ENCODE results near the gene VIPAS39. TPM values are rescaled to one million over a fixed set of nuclear protein-coding genes. Genes with fewer than 3 reads are reported as not detected.

Gene VIPAS39
- total RNA-seq, 1 donor from 2014 or later: 29.6 TPM

DNA sequence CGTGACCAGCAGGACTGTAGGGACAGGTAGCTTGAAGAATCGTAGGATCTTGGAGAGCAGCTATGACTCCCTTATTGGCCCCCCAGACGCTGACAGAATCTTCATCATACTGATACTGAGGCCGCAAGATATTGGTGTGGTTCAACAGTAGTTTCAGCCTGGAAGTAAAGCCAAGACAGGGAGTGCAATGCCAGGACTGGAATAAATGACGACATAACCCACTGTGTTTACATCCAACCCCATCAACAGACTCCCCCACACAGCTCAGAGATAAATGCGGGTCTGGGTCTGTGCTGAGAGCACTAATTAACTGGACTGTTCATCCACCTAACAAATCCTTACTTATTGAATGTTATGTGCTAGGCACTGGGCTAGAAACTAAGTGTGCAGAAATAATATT, 50.7 kb downstream of the VIPAS39 start:
- DNase-seq (ENCODE audit: extremely low read depth, low read depth, low spot score): no peak

DNA sequence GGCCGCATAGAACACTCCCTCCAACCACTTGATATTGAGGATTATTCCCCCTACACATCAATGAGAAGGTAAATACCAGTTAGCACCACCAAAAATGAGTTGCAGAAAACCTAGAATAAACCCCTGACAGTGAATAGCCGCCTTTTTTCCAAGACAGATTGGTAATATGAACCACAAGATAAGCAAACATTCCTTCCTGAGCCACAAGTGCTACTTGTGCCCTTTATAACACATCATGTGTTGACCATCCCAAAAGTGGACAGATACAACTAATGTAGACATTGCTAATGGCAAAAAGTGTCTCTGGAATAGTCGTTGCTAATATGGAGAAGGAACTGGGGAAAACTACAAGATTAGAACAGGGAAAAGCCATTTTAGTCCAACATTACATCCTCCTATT, 51.3 kb downstream of the VIPAS39 start:
- DNase-seq (ENCODE audit: extremely low read depth, low read depth, low spot score): no peak

DNA sequence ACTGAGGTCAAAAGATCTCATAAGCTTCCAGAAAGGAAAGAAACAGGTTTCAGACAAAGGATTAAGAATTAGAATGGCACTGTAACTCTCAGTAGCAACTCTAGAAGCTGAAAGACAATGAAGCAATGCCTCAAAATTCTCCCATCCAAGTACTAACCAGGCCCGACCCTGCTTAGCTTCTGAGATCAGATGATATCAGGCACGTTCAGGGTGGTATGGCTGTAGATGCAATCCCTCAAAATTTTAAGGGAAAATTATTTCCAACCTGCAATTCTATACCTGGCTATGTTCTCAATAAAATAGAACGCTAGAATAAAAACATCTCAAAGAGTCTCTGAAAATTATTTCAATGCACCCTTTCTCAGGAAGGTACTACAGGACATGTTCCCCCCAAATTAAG, 53.6 kb downstream of the VIPAS39 start:
- DNase-seq (ENCODE audit: extremely low read depth, low read depth, low spot score): no peak

DNA sequence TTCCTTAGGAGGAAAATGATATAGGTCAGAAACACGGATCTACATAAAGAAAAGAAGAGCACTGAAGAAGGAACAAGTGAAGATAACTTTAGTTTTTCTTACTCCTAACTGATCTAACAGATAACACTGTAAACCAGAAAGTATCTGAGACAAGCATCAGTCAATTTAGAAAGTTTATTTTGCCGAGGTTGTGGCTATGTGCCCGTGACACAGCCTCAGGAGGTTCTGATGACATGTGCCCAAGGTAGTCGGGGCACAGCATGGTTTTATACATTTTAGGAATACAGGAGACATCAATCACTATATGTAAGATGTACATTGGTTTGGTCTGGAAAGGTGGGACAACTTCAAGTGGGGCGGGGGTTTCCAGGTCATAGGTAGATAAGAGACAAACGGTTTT, 57.2 kb downstream of the VIPAS39 start:
- no peak for DNase-seq (ENCODE audit: extremely low read depth, low read depth, low spot score)

DNA sequence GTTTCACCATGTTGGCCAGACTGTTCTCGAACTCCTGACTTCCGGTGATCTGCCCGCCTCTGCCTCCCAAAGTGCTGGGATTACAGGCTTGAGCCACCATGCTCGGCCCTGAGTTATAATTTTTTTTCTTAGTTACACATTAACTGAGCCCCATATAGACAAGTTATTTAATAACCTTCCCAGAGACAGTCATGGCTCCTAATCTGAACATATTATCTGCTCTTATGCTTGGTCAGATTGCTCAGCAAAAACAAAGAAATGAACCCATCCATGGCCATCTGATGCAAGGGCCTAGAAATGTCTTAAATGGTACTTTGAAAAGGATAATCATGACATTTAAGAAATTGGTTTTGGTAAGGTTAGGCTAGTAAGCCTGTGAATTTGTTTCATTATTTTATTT, 67.2 kb downstream of the VIPAS39 start:
- no peak for DNase-seq (ENCODE audit: extremely low read depth, low read depth, low spot score)

DNA sequence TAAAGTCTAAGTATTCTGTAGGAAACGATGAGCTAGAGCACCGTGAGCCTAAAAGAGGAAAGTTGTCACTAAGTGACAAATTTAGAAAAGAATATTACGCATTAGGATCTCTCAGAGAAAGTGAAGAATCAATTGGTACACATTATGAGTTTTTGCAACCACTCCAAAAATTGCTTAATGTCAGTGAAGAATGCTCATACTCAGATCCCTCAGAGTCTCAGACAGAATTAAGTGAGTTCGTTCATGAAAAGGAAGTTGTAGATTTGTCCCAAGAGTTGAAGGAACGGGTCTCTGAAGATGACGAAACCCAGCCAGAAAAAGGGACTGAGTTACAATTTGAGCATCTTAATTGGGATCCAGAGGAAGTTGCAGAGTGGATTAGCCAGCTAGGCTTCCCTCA, 78.7 kb downstream of the VIPAS39 start:
- no peak for DNase-seq (ENCODE audit: extremely low read depth, low read depth, low spot score)

DNA sequence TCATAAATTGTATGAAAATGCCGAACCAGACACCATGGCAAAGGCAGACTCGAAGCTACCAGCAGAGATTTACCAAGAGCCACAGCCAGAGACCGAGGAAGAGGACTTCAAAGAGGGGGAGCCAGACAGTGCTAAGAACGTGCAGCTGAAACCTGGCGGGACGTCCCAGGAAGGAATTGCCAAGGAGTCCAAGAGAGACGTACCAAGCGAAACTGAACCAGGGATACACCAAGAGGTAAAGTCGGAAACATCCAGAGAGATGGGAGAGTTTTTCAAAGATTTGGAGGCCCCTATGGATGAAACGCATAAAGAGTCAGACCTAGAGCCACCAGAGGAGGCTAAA, 79.9 kb downstream of the VIPAS39 start:
- no peak for DNase-seq (ENCODE audit: extremely low read depth, low read depth, low spot score)

DNA sequence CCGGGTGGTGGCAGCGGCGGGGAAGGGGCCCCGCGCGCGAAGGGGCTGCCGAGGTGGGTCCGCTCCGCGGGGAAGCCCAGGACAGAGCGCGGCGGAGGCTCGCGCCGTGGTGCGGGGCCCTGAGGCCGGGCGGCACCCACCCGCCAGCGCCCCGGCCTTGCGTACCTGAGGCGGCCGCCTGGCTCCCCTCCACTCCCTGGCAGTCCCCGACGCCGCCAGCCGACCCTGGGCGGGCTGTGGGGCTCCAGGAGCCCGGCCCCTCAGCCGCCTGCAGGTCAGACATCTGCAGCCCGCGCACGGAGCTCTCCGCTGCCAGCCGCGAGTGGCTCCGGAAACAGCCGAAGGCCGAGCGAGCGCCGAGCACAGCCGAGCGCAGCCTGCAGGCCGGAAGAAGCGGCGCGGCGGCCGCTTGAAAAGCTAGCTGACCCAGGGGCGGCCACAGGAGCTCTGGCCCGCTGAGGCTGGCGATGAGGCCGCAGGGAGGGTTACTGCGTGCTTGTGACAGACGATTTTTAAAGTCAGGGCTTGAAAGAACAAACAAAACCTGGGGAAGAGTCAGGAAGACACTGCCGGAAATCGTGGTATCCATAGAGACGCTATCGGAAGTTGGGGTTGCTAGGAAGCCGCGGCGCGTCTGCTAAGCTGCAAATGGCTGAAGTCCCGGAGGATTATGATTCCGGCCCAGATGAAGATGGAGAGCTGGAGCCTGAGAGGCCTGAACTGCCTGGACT, 80.5 kb downstream of the VIPAS39 start, which contains the start of the genes SAMD15 and TMED8:
TSS of gene SAMD15 (plus strand) at position 609 of the 731 bp plus-strand sequence. CDS start at position 649, 40 bp downstream.
TSS of gene TMED8 (minus strand) at position 324 of the 731 bp plus-strand sequence. CDS start at position 283, 41 bp downstream.
- peak; percentile 47 for DNase-seq (ENCODE audit: extremely low read depth, low read depth, low spot score)

Other genes with a start within 250 kb of the VIPAS39 start
- gene NGB, start 186.4 kb downstream of the VIPAS39 start, total RNA-seq: not detected in 2 replicates
- 14.6 and 34.3 TPM in 2 replicates for gene POMT2, start 136.7 kb downstream of the VIPAS39 start, total RNA-seq
- gene GSTZ1, start 136.6 kb downstream of the VIPAS39 start, total RNA-seq: 16.0 and 20.2 TPM in 2 replicates
- 8.9 and 10.7 TPM in 2 replicates for gene TMED8, start 80.5 kb downstream of the VIPAS39 start, total RNA-seq
- 1.1 and 3.3 TPM in 2 replicates for gene SAMD15, start 80.2 kb downstream of the VIPAS39 start, total RNA-seq
- gene NOXRED1, start 34.1 kb downstream of the VIPAS39 start, total RNA-seq: 0.12 TPM in 1 of 2 replicates, not detected in the other
- gene AHSA1, start 492 bp upstream of the VIPAS39 start, total RNA-seq: 113 and 121 TPM in 2 replicates
- gene ISM2, start 41.2 kb upstream of the VIPAS39 start, total RNA-seq: 0.41 TPM in 1 of 2 replicates, not detected in the other
- 42.6 and 60.3 TPM in 2 replicates for gene SPTLC2, start 159.0 kb upstream of the VIPAS39 start, total RNA-seq